C4-2B (cell line): ENCODE measurements around the gene PEX11B.

Experiments
- CTCF ChIP-seq: fragments of 450-650 bp; conservative IDR thresholded peaks from 2 replicates; pipeline ENCODE4 v1.5.1; 2017; ENCODE audit warnings: mild to moderate bottlenecking
- ZFX ChIP-seq: fragments of 450-650 bp; IDR thresholded peaks from 2 replicates; pipeline ENCODE4 v1.6.1; 2017

- TF ChIP-seq CTCF (no peak), ZFX (no peak)
Observed at GRCh38 chr1:145891143-145891542, 27.4 kb downstream of the PEX11B start.
